Measurements from ENCODE around the gene AGBL1.

Gene AGBL1

GRCh38 chr15:86329311-86330013 lies 249.8 kb downstream of the AGBL1 start:
- Histone ChIP-seq H3K36me3 (ENCODE audit: low read depth) (no peaks in the 10 kb centered on the region), H3K9me3 (ENCODE audit: severe bottlenecking) (peaks cover 16% of the 10 kb centered on the region), H3K27ac (ENCODE audit: poor library complexity, severe bottlenecking) (no peak overlapping the region), H3K4me3 (ENCODE audit: severe bottlenecking) (no peak overlapping the region), H3K4me1 (ENCODE audit: insufficient read depth, poor library complexity, severe bottlenecking) (peaks cover 27% of the 10 kb centered on the region), H3K27me3 (ENCODE audit: insufficient read depth, poor library complexity, severe bottlenecking) (no peaks in the 10 kb centered on the region)
- DNase-seq (ENCODE audit: low spot score) (no peak), ATAC-seq (ENCODE audit: low read depth) (no peak)
- TF ChIP-seq CTCF (IDR thresholded peaks at IDR 0.05; ENCODE audit: poor library complexity, severe bottlenecking): no peak

- ATAC-seq (ENCODE audit: low read depth) (no peak), DNase-seq (ENCODE audit: low spot score) (no peak)
- peaks cover 16% of the 10 kb centered on the region for H3K9me3 ChIP-seq (ENCODE audit: severe bottlenecking)
- no peaks in the 10 kb centered on the region for H3K27me3 ChIP-seq (ENCODE audit: insufficient read depth, poor library complexity, severe bottlenecking)
- peak overlapping the region; percentile 100 for H3K27ac ChIP-seq (ENCODE audit: poor library complexity, severe bottlenecking)
- peaks cover 38% of the 10 kb centered on the region for H3K4me1 ChIP-seq (ENCODE audit: insufficient read depth, poor library complexity, severe bottlenecking)
- no peaks in the 10 kb centered on the region for H3K36me3 ChIP-seq (ENCODE audit: low read depth)
- no peak overlapping the region for H3K4me3 ChIP-seq (ENCODE audit: severe bottlenecking)
- TF ChIP-seq CTCF (IDR thresholded peaks at IDR 0.05; ENCODE audit: poor library complexity, severe bottlenecking): no peak
These were observed 254.1 kb downstream of the AGBL1 start for GRCh38 chr15:86333819-86334218.

- ATAC-seq (ENCODE audit: low read depth): peak; percentile 96
- no peak overlapping the region for H3K4me3 ChIP-seq (ENCODE audit: severe bottlenecking)
- no peaks in the 10 kb centered on the region for H3K27me3 ChIP-seq (ENCODE audit: insufficient read depth, poor library complexity, severe bottlenecking)
- H3K36me3 ChIP-seq (ENCODE audit: low read depth): no peaks in the 10 kb centered on the region
- H3K27ac ChIP-seq (ENCODE audit: poor library complexity, severe bottlenecking): peak overlapping the region; percentile 100
- peaks cover 5% of the 10 kb centered on the region for H3K9me3 ChIP-seq (ENCODE audit: severe bottlenecking)
- peak; percentile 95 for DNase-seq (ENCODE audit: low spot score)
- H3K4me1 ChIP-seq (ENCODE audit: insufficient read depth, poor library complexity, severe bottlenecking): peaks cover 38% of the 10 kb centered on the region
- no peak for TF ChIP-seq CTCF (IDR thresholded peaks at IDR 0.05; ENCODE audit: poor library complexity, severe bottlenecking)
These were observed 256.5 kb downstream of the AGBL1 start for GRCh38 chr15:86336051-86336788.

DNA sequence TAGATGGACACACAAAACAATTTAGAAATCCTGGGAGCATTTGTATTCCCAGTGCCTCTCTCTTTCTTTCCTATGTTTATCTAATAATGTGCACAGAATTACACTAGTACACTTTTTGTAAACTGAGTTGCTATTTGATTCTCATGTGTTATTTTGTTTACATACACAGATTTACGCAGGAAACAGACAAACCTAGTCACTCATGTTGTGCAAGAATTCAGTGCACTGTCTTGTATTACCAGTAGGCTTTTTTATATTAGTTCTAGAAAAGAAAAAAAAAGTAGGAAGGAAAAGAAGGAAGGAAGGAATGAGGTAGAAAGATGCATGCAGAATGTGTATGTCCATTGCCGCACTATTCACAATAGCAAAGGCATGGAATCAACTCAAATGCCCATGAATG lies 257.4 kb downstream of the AGBL1 start:
- ATAC-seq (ENCODE audit: low read depth) (no peak), DNase-seq (ENCODE audit: low spot score) (no peak)
- Histone ChIP-seq H3K4me1 (ENCODE audit: insufficient read depth, poor library complexity, severe bottlenecking) (peaks cover 38% of the 10 kb centered on the region), H3K27ac (ENCODE audit: poor library complexity, severe bottlenecking) (peak overlapping the region; percentile 100), H3K9me3 (ENCODE audit: severe bottlenecking) (peaks cover 5% of the 10 kb centered on the region), H3K36me3 (ENCODE audit: low read depth) (no peaks in the 10 kb centered on the region), H3K27me3 (ENCODE audit: insufficient read depth, poor library complexity, severe bottlenecking) (no peaks in the 10 kb centered on the region), H3K4me3 (ENCODE audit: severe bottlenecking) (no peak overlapping the region)
- TF ChIP-seq CTCF (IDR thresholded peaks at IDR 0.05; ENCODE audit: poor library complexity, severe bottlenecking): no peak

DNA sequence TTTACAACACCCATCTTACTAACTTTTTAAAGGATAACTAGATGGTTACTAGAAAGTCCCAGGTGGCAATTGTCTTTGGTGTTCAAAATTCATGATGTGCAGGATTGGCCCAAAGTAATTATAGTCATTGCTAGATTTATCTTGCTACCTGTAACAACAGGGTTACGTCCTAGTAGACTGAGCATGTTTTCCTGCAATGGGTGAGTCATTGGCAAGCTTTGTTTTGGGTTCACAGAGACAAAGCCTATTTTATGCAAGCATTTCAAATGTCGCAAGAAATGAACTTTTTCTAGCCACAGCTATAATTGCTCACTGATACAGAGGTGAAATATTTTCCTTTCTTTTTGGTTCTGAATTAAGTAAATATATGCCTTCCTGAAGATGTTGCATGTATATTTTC lies 267.6 kb downstream of the AGBL1 start:
- peak; percentile 99 for ATAC-seq (ENCODE audit: low read depth)
- peaks cover 22% of the 10 kb centered on the region for H3K4me1 ChIP-seq (ENCODE audit: insufficient read depth, poor library complexity, severe bottlenecking)
- TF ChIP-seq CTCF (IDR thresholded peaks at IDR 0.05; ENCODE audit: poor library complexity, severe bottlenecking): no peak
- no peak overlapping the region for H3K4me3 ChIP-seq (ENCODE audit: severe bottlenecking)
- H3K27ac ChIP-seq (ENCODE audit: poor library complexity, severe bottlenecking): peak overlapping the region; percentile 39
- no peaks in the 10 kb centered on the region for H3K36me3 ChIP-seq (ENCODE audit: low read depth)
- no peaks in the 10 kb centered on the region for H3K9me3 ChIP-seq (ENCODE audit: severe bottlenecking)
- no peak for DNase-seq (ENCODE audit: low spot score)
- no peaks in the 10 kb centered on the region for H3K27me3 ChIP-seq (ENCODE audit: insufficient read depth, poor library complexity, severe bottlenecking)
